Central memory CD4-positive, alpha-beta T cell (primary cell): ENCODE results near the gene PFN1.

Experiments
- DNase-seq: peaks from one replicate; pipeline ENCODE4 v3.0.0; 2022

The PFN1 gene

DNA sequence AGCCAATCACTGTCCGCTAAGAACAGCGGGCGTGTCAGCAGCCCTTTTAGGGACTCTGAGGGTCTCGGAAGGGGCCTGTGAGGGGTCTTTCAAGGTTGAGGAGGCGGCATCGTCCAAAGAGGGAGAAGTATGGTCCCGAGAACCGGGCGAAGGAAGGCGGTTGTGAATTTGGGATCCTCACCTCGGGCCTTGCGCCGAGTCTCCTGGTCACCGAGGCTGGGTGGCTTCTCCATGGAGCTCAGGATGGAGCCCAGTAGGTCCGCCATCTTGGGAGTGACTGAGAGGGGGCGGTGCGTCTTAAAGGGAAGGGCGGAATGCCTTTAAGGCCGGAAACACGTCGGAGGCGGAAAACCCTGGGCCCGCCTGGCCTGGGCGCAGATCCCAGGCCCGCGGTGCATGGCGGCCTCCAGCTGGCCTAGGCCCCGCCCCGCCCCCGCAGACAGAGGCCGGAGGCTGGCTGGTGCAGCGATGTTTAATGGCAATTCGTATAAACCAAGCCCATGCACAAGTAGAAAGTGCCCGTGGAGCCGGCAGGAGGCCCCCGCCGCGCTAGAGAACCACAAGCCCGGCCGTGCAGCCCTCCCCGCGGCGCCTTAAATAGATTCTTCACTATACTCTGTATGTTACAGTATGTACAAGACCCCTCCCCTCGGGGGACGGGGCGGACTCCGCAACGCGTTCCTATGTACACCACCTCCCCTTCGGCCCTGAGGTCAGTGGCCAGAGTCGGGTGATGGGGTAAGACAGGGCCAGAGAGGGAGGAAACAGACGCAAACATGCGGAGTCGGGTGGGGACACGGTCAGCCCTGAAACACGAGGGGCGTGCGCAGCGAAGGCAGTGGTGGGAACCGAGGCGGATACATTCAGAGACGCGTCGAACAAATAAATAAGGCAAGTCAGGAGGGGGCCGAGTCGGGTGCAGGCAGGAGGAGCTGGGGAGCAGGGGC lies 19.5 kb upstream of the PFN1 start, which contains the start of gene SPAG7:
Gene SPAG7, minus strand, starts transcription at position 279 of the 947 bp plus-strand sequence. Its CDS starts 13 bp downstream, at position 266.
- peak; percentile 95 for DNase-seq

DNA sequence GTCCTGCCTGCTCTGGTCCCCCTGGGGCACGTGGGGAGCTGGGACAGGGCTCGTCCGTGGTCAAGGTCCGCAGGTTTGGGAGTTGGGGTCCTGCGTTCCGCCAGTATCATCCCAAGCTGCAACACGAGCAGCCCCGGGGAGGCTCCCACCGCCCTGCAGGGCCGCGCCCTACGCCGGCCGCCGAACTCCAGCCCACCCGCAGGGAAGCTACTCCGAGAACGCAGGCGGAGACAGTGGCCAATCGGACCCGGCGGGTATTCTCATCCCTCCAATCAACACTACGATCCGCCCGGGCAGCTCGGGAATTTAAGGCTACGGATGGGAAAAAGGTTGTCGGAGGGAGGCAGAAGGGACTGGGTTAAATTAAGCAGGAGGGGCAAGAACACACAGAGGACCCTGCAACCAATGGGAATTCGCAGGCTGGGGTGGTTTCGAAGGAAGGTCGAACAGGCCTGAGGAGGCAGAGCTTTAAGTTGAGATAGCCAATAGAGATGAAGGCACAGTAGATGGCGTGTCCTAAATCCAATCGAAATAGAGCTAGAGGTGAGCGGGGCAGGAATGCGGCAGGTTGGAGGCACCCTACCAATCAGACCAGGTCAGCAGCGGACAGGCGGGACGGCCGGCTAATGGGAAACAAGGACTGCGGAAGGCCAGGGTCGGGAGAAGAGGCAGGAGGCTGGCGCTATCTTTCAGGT lies 18.7 kb upstream of the PFN1 start:
- DNase-seq, result peak; percentile 97

DNA sequence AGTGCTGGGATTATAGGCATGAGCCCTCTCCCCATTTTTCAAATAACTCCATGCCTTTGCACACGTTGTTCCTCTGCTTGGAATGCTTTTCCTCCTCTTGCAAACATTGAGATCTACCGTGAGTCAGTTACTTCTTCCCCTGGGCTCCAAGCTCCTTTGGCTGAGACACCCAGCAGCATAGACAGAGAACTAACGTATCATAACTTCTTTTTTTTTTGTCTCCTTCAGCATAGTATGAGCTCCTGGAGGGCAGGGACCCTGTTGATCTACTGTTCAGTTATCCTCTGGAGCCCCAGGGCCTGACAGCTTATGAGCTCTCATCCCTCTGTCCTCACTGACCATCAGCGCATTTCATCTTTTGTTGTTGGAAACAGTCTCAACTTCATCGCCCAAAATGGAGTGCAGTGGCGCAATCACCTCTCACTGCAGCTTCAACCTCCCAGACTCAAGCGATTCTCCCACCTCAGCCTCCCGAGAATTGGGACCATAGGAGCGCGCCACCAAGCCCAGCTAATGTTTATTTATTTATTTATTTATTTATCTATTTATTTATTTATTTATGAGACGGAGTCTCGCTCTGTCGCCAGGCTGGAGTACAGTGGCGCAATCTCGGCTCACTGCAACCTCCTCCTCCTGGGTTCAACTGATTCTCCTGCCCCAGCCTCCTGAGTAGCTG lies 17.1 kb upstream of the PFN1 start:
- DNase-seq, result no peak

DNA sequence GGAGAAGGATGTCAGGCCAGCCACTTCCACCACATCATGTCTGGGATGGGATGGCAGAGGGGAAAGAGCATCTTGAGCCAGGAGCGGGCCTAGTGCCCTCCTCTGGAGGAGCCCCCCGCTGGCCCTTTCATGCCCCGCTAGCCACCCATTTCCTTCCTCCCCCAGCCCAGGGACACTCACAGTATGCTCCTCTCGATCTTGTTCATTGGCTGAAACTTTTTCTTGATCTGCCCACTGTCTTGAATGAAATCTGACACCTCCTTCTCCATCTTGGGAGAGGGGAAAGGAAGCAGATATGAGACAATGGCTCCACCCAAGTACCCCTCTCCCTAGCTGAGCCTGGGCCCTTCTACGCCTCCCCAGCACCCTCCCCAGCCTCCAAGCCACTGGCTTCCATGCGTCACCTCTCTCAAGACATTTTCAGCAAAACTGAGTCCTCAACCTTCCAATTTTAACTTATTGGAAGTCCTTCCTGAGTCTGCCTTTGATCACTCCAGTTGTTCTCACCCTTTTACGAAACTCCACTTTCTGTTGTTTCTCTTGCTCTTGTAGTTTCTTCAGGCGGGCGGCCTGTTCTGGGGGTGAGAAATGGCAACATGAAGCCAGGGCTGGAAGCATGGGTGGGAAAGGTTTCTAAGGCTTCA lies 12.1 kb upstream of the PFN1 start:
- no peak for DNase-seq

DNA sequence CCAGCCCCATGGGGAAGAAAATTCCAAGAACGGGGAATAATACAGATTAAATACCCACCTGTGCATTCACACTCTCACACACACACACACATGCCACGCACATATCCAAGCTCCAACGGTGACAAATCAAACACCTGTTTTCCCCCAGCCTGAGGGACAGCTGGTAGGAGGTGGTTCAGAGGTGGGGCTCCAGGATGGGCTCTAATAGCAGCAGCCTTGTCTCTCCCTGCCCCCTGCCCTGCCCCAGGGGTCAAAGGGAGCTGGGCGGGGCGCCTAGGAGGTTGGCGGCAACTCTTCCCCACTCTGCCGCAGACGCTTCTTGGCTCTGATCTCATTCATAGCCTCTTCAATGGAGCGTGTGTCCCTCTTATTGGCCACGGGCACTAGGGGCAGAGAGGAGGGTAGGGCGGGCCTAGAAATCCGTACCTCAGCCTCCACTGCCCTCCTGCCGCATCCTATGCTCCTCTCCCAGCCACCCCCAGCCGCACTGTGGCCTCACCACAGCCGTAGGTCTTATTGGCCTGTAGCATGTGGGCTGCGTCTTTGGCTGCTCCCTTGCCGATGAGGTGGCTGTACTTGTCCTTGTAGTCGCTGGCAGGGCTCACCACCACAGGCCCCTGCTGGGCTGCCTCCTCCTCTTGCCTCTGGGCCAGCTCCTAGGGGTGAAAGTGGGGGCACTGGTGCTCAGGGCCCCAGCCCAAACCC lies 11.1 kb upstream of the PFN1 start:
- DNase-seq, result no peak

DNA sequence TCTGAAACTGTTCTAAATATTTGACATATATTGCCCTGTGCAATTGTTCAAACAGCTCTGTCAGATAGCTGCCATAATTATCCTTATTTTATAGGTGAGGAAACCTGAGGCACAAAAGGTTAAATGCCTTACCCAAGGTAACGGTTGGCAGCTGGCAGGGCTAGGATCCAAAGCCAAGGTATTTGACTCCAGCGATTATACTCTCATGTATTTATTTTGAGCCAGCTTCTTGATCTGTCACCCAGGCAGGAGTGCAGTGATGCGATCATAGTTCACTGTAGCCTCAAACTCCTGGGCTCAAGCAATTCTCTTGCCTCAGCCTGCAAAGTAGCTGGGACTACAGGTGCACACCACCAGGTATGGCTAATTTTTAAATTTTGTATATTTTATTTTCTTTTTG lies 9.8 kb upstream of the PFN1 start:
- no peak for DNase-seq

DNA sequence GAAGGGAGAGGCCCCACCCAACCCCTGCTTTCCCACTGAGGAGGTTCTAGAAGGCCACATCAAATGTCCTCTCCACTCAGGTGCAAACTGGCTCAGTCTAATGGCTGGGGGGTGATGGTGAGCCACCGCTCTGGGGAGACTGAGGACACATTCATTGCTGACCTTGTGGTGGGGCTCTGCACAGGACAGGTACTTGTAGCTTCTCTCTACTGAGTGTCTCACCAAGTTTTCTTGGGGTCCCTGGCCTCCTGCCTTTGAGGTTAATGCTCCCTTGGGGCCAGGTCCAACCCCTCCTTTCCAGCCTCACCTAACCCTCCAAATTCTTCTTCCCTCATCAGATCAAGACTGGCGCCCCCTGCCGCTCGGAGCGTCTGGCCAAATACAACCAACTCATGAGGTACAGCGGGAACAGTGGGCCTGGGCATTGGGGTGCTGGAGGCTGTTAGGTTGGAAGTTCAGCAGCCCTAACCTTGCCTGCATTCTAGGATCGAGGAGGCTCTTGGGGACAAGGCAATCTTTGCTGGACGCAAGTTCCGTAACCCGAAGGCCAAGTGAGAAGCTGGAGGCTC lies 8.2 kb upstream of the PFN1 start:
- DNase-seq, result no peak

DNA sequence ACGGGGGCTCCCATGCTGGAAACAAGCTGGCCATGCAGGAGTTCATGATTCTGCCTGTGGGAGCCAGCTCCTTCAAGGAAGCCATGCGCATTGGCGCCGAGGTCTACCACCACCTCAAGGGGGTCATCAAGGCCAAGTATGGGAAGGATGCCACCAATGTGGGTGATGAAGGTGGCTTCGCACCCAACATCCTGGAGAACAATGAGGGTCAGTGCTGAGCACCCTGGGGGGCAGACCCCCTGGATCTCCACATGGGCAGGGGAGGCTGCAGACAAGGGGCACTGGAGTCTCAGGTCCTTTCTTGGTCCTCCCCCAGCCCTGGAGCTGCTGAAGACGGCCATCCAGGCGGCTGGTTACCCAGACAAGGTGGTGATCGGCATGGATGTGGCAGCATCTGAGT lies 6.8 kb upstream of the PFN1 start:
- no peak for DNase-seq

DNA sequence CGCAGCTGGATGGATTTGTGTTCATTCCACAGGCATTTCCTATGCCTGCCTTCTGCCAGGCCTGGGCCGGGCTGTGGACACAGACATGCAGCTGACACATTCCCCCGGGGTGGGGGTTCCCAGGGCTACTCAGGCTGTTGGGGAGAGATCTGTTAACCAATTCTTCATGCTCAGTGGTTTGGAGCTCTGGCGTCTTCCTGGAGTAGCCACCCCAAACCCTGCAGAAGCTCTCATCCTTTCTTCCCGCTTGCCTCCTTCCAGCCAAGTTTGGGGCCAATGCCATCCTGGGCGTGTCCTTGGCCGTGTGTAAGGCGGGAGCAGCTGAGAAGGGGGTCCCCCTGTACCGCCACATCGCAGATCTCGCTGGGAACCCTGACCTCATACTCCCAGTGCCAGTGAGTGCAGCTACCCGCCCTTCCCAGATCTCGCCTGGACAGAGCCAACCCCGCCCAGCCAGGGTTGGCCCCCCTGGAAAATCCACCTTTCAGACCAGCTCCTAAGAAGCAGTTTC lies 5.2 kb upstream of the PFN1 start:
- no peak for DNase-seq

DNA sequence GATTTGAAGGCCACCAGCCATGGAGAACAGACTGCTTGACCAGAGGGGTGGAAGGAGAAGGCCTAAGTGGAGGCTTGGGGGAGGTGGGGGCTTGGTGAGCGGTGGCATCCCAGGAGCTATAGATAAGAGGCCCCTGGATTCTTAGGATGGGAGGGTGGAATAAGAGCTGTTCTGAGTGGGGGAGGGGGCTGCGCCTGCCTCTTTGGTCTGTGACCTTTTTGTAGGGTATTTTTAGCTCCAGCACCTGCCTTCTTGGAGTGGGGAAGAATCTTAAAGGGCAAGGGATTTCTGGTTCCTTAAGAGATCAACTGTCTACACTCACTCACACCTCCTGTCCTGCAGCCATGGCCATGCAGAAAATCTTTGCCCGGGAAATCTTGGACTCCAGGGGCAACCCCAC lies 3.2 kb upstream of the PFN1 start:
- no peak for DNase-seq

DNA sequence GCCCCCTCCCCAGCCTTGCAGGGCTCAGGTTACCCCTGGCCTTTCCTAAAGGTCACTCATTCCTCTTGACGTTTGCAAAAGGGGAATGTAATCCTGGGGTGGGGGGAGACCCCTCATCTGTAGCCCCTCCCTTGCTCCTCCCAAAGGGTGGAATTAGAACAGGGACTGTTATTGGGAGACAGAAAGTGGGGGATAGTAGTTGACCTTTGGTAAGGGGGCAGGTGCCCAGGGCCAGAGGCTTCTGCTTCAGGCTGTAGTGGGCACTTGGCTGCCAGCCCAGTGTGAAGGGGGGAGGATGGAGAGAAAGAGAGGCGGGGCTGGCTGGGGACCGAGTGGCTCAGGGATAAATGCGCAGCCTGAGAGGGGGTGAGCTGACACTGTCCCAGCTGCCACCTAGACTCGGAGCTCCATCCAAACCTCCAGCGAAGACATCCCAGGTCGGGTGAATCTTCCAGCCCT lies 2.4 kb upstream of the PFN1 start, which contains the start of gene ENO3:
Gene ENO3, plus strand, starts transcription at position 374 of the 459 bp plus-strand sequence. CDS start 711 bp downstream, outside the sequence.
- no peak for DNase-seq

DNA sequence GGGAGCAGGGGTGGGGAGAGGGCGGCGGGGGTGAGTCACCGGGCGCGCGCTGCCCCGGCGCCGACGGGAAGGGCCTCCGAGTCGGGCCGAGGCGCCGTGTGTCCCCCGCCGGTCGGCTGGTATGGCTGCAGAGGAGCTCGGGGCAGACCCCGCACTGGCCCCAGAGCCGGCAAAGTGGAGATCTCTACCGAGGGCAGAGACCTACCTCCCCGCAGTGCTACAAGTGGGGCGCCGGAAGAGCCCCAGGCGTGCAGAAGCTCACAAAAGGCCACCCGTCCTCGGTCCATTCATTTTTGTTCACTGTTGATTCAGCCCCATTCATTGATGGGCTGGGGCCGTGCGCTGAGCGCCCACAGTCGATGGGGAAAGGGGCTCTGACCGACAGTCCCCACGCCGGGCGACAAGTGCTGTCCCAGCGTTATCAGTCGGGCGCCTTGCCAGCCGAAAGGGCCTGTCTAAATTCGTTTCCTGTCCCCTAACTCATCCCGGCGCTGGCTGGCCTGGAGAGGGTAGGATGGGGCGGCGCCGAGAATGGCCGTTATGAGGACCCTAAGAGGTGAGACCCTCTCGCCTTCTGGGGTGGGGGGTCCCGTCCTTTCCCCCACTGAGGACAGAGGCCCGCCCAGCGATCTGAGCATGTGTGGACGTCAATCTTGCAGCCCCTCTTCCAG lies 1.9 kb upstream of the PFN1 start:
- no peak for DNase-seq

DNA sequence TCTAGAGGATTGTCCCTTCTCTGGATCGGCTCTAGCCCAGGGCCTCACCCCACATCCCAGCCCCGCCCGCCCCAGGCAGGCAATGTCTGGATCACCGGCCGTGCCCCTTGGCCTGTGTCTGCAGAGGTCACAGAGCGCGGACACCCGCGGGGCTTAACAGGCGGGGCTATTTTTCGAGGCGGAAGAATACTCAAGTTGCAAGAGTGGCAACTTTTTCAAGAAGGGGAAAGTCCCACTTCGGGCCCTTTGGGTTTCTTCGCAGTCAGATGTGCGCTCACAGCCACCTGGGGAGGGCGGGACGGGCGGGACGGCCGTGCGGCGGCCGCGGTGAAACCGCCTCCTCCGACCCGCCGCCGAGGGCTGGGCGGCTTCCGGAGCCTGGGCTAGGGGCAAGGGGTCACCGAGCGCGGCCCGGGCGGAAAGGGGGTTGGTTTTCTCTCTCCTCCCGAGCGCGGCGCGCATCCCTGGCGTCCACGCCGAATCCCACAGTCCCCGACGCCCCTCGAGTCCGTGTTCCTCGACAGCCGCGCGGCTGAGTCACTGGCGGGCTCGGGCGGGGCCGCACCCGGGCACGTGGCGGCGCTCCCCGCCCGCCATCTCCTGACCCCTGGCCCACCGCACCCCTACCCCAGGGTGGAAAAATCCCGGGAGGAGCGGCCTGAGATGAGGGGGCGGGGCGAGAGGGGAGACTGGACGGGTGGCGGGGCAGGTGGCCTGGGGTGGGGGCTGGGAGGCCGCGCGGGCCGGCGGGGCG lies 1.2 kb upstream of the PFN1 start:
- peak; percentile 82 for DNase-seq

DNA sequence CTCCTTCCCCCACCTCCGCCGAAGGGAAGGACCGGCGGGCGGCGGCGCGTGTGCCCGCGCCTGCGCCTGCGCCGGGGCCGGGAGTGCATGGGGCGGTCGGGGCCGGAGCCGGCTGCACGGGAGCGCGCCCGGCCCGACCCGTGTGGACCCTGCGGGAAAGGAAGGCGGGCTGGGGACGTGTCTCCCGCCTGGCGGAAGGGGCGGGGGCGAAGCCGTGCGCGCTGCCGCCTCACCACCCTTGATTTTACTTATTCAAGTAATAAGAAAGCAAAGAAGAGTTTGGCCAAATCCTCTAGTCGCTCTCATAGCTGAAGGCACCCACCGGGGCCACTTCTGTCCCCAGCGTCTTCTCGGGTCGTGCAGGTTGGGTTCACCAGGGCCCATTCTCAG lies 596 bp upstream of the PFN1 start:
- peak; percentile 77 for DNase-seq

DNA sequence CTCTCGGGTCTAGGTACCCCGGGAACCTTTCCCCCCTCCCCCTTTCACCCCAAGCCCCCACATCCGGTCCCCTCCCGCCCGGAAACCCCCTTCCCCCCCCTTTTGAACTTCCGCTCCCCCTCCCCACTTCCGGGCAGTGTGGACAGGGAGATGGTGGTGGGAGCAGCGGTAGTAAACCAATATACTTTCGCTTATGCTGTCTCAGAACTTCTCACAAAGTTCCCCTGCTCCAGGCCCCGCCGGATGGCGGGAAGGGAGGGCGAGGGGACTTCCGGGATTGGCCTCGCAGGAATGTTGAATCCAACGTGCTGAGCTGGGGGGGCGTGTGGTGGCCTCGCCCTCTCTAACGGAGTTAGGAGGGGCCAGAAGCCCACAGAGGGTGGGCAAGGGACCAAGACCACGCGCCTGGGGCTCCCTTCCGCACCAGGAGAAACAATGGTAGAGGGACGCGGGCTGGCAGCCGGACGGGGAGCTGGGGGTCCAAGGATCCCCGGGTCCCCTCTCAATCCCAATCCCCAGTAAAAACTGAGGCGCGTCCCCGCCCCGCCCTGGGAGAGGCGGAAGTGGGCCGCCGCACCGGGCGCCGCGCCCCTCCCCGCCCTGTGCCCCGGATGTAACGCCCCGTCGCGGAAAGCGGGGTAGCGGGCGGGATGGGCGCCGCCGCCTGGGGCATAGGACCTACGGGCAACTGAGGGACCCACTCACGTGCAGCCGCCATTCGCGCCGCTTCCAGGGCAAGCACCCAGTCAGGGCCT lies 742 bp downstream of the PFN1 start:
- peak; percentile 63 for DNase-seq

DNA sequence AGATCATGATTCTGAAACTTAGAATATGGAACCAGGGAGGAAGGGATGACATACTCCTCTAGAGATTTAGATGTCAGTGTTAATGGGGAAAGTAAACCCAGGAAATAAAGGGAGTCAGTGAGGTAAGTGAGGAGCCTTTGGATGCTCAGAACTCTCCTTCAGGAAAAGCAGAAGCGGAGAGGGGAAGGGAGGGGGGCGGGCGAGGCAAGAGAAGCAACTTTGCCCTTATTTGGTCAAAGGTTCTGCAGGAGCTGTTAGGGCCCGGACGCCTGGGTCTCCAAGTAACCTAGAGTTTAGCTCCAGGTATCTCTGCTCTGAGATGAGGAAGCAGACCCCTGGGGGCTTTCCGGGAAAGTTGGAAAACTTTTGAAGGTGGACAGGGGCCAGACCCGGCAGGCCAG lies 1.3 kb downstream of the PFN1 start:
- no peak for DNase-seq

DNA sequence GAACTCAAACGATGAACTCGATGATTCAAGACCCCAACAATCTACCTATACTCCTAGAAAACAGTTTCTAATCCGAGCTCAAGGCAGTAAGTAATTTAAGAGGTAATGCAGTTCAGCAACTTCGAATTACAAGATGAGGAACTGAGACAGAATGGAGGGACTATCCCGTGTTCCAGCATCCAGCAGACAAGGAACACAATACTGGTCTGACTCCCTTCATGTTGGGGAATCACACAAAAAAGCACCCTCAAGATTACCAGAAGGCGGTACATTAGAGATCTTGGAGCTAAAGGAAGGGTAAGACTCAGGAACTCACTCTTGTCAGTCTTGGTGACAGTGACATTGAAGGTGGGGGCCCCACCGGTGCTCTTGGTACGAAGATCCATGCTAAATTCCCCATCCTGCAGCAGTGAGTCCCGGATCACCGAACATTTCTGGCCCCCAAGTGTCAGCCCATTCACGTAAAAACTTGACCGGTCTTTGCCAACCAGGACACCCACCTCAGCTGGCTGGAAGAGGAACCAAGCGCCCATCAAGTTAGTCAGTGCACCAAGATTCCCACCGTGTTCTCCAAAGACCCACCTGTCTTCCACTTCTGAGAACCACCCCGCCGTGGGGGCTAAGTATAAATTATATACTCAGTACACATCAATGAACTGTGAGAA lies 1.9 kb downstream of the PFN1 start:
- no peak for DNase-seq

DNA sequence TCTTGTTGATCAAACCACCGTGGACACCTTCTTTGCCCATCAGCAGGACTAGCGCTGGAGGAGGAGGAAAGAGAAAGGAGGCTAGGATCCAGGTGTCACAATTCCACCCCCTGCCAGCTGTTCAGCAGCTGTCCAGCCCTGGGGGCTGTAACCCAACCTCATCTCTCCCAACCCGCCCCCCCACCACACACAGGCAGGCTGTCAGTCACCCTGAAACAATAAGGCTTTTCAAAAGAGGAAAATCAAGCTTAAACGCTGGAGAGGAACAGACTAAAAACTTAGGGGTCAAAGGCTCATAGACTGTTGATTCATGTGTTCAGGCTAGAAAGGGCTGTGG lies 2.4 kb downstream of the PFN1 start:
- DNase-seq, result no peak
